SK-N-MC (cell line): ENCODE measurements around the gene SGMS2.

Source experiments
- DNase-seq: peaks from one replicate; pipeline ENCODE4 v3.0.0-alpha.2; 2011; ENCODE audit warnings: low read depth, low spot score
- H3K27ac ChIP-seq: fragments of 200-600 bp; sonication (generic); 2 replicates; pipeline ENCODE4 v1.5.1; 2016; ENCODE audit warnings: mixed run types
- H3K36me3 ChIP-seq: fragments of 200-600 bp; sonication (generic); 2 replicates; pipeline ENCODE4 v1.6.1; 2017; ENCODE audit warnings: antibody characterized with exemption, low read length, mixed read lengths; ENCODE audit not compliant: insufficient read depth
- H3K4me3 ChIP-seq: fragments of 200-600 bp; sonication (generic); 2 replicates; pipeline ENCODE4 v1.5.1; 2016
- H3K9ac ChIP-seq: fragments of 200-600 bp; sonication (generic); 2 replicates; pipeline ENCODE4 v1.8.0; 2017; ENCODE audit warnings: mixed run types, mixed read lengths; ENCODE audit not compliant: insufficient read length
- H3K9me3 ChIP-seq: fragments of 200-600 bp; sonication (generic); 2 replicates; pipeline ENCODE4 v1.6.1; 2017; ENCODE audit warnings: low read depth, mild to moderate bottlenecking, antibody characterized with exemption, low read length, moderate library complexity, mixed read lengths
- EZH2 ChIP-seq: fragments of 200-600 bp; sonication (generic); IDR thresholded peaks from one replicate; pipeline ENCODE4 v1.6.1; 2017; ENCODE audit warnings: antibody characterized with exemption
- FOXP2 ChIP-seq: optimal IDR thresholded peaks from 2 replicates; pipeline ENCODE3; 2011; ENCODE audit warnings: mild to moderate bottlenecking, moderate library complexity; ENCODE audit not compliant: insufficient read depth; ENCODE audit errors: extremely low read length, control extremely low read depth
- POLR2AphosphoS5 ChIP-seq: IDR thresholded peaks from 2 replicates; pipeline ENCODE4 v1.6.1; 2012; ENCODE audit warnings: mild to moderate bottlenecking, low read depth, low read length, borderline replicate concordance

Gene SGMS2

DNA sequence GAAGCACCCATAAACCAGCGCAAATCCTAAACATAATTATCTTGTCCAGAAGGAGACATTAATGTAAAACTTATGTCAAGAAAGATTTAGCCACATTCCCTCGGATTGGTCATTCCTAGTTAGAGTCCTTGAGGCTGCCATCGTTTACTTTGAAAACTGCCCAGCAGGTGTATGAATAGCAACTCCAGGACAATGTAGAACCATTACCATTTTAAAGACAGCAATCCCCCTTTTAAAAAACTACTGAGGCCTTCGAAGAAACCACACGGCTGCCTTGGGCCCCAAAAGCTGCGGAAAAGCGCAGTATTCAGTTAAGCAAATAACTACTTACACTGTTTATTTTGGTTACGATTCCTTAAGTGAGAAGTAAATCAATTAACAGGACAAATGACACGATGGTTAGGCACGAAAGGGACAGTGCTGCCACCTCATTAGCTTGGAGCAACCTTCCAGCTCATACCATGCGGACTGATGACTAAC lies 822 bp upstream of the SGMS2 start:
- Histone ChIP-seq H3K4me3 (peak overlapping the region; percentile 82), H3K9ac (no peak overlapping the region), H3K27ac (no peak overlapping the region), H3K9me3 (no peaks in the 10 kb centered on the region), H3K36me3 (no peaks in the 10 kb centered on the region)
- no peak for DNase-seq
- no peak for TF ChIP-seq POLR2AphosphoS5
- no peak for TF ChIP-seq FOXP2
- TF ChIP-seq EZH2, result no peak

DNA sequence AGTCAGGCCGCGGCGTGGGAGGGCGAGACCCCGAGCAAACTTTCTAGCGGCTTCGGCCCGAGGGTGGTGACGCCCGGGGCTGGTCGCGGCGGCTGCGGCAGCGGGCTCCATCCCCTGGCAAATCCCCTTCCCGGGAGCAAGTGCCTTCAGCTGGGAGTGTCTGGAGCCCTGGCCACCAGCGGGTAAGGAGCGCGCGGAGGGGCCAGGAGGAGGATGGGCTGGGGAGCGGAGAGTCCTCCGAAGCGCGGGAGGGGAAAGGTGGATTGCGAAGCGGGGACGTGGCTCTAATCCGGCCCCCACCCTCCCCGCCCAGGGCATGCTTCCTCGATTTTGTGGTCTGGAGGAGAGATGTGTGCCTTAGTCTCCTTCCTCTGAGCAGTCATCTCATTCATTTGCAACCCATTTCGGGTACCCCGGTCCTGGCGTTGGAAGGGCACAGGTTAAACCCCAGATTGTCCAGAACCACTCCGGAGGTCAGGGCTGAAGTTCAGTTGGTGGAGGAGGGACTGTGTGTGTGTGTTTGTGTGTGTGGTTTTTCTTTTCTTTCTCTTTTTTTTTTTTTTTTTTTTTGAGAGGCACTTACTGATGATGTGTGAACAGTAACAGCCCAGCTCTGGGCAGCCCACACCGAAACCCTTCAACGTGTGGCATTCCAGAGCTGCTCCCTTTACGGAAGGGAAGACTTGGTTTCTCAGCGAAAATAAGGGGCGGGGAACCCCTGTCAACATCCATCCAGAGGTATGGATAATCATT lies 516 bp downstream of the SGMS2 start:
- DNase-seq, result no peak
- H3K9ac ChIP-seq, result peak overlapping the region; percentile 46
- TF ChIP-seq FOXP2, result no peak
- TF ChIP-seq POLR2AphosphoS5, result no peak
- TF ChIP-seq EZH2, result no peak
- no peak overlapping the region for H3K27ac ChIP-seq
- no peaks in the 10 kb centered on the region for H3K36me3 ChIP-seq
- H3K4me3 ChIP-seq, result peak overlapping the region; percentile 82
- H3K9me3 ChIP-seq, result no peaks in the 10 kb centered on the region

DNA sequence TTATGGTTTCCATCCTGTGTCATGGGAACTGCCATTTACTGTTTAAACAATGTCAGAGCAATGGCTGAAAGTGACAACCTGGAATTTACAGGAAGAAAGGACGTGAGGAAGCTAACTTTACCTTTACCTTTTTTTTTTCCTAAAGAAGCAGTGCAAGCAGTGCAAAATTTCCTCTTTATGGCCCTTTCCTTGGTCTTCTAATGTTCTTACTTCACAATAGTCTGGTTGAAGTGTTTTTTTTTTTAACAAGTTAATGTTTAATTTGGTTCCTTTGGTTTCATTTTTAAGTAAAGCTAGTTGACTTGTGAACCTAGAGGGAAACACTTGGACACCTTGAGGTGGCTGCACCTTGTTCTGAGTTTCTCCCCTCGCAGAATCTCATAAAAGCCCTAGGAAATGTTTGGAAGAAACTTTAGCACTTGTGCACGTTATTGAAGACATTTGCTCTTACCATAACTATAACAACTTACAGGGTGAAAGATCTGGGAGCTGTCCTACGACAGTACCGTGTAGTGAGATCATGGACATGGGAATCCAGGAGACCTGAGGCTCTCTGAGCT lies 1.8 kb downstream of the SGMS2 start:
- DNase-seq, result no peak
- TF ChIP-seq FOXP2, result no peak
- Histone ChIP-seq H3K27ac (no peak overlapping the region), H3K9me3 (no peaks in the 10 kb centered on the region), H3K4me3 (no peak overlapping the region), H3K9ac (no peak overlapping the region), H3K36me3 (no peaks in the 10 kb centered on the region)

DNA sequence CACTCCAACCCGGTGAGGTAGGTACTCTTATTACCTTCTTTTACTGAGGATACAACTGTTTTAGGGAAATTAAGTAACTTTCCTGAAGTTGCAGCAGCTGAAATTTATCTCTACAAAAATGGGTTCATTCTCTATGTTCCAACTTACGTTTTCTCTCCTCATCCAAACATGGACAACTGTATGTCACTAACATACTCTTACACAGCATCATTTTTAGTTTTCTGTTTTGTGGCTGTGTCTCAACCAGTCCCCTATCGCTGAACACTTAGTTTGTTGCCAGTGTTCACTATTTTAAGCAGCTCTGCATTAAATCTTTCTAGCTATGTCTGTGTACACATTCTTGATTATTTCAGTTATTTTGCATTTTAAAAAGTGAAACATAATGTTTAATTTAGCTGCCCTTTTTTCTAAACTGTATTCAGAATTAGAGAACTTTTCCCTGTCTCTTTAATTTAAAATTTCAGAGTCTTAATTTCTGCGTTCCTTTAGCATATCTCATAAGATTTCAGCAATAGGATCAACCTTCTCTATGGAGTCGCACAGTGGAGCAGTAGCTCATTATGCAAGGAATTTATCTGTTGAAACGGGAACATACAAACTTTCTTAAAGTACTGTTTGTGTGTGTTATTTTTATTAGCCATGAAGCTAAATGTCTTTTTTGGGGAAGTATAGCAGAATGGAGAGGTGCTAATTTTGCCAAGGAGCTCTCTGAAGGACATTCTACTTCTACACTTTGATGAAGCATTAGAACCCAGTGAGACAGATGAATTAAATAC lies 3.8 kb downstream of the SGMS2 start:
- no peak overlapping the region for H3K27ac ChIP-seq
- no peaks in the 10 kb centered on the region for H3K9me3 ChIP-seq

DNA sequence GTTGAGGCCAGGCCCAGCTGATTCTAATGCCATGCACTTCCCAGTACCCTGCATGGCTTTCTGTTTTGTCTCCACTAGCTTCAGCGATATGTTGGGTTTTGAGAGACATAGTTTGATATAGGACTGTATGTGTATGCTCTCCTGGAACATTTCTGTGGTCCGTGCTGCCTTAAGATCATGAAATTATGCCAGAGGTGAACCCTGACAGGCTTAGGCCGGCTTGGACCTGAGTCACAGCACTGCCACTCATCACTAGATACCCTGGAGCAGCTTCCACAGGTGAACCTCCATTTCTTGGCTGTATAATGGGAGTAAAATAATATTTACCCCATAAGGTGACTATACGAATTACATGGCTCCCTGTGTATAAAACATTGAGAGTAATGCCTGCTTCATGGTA lies 6.4 kb downstream of the SGMS2 start:
- Histone ChIP-seq H3K4me3 (no peak overlapping the region), H3K36me3 (no peaks in the 10 kb centered on the region), H3K9me3 (no peaks in the 10 kb centered on the region), H3K9ac (no peak overlapping the region), H3K27ac (no peak overlapping the region)
- DNase-seq, result no peak
- TF ChIP-seq FOXP2 (no peak), EZH2 (no peak)

More for the DNA sequence above, 3.8 kb downstream of the SGMS2 start:
- Histone ChIP-seq H3K36me3 (no peaks in the 10 kb centered on the region), H3K9ac (no peak overlapping the region), H3K4me3 (no peak overlapping the region)
- TF ChIP-seq FOXP2 (no peak), POLR2AphosphoS5 (no peak), EZH2 (no peak)
- DNase-seq, result no peak

DNA sequence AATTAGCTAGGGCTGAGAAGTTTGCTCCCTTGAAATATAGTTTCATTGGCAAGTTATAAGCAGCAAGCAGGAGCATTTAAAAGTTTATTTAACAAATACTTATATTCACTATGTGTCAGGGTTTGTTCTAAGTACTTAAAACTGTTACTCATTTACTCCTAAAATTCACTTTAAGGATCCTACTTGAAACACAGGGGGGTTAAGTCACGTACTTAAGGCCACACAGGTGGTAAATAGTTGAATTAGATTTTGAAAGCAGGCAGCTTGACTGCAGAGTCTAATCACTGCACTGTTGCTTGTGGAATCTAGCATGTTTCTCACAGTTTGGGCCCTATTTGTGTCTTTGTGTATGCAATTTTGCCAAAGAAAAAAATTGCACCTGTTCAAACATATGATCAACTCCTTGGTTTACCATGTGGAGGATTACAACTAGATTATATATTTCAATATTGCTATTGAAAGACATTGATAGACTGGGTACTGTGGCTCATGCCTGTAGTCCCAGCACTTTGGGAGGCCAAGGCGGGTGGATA lies 7.6 kb downstream of the SGMS2 start:
- no peak for DNase-seq
- no peak overlapping the region for H3K4me3 ChIP-seq
- TF ChIP-seq FOXP2 (no peak), EZH2 (no peak), POLR2AphosphoS5 (no peak)
- H3K27ac ChIP-seq, result no peak overlapping the region
- H3K9ac ChIP-seq, result no peak overlapping the region
- no peaks in the 10 kb centered on the region for H3K9me3 ChIP-seq
- no peaks in the 10 kb centered on the region for H3K36me3 ChIP-seq

DNA sequence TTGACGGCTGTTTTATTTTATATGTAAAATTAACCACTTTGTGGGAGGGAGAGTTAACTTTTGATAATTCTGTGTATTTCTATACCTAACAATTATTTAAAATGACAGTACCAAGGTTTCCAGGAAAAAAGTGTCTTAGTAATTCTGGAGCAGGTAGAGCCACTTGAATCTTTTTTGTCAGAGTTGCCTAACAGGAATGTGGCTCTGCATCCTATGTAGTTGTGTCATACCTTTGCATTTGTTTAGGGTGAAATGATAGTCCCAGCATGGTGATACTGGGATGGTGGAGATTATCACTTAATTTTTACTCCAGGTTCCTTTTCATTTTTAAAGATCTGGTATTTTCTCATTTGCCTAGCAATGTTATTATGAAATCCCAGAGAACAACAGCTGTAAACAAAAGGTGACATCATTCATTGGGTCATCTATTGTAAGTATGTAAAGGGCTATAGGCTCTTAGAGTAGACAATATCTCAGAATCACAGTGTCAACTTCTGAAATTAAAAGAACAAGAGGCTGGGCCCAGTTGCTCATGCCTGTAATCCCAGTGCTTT lies 9.6 kb downstream of the SGMS2 start:
- no peak overlapping the region for H3K9ac ChIP-seq
- H3K4me3 ChIP-seq, result no peak overlapping the region
- no peak overlapping the region for H3K27ac ChIP-seq
- TF ChIP-seq POLR2AphosphoS5 (no peak), EZH2 (no peak), FOXP2 (no peak)
- DNase-seq, result no peak
- no peaks in the 10 kb centered on the region for H3K9me3 ChIP-seq
- H3K36me3 ChIP-seq, result no peaks in the 10 kb centered on the region

DNA sequence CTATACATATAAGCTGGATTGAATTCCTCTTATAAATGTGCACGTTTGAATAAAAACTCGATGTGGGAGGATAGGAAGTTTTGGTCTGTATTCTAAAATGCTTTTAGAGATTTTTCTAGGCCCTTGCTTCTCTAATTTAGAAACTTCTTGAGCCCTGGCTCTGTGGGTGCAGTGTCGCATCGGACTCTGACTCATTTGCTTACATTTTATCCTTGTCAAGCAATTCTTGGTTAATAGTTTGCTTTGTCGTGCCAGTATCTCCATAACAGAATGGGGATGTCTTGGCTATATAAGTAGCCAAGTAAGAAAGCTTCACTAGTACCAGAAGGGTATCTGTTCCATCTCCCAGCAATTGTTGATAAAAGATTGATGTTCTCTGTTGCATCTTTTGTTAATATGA lies 10.7 kb downstream of the SGMS2 start:
- no peak overlapping the region for H3K9ac ChIP-seq
- no peak overlapping the region for H3K4me3 ChIP-seq
- no peak for TF ChIP-seq EZH2
- no peak for DNase-seq
- H3K36me3 ChIP-seq, result no peaks in the 10 kb centered on the region
- H3K9me3 ChIP-seq, result no peaks in the 10 kb centered on the region
- no peak overlapping the region for H3K27ac ChIP-seq
